ENCODE results near the gene PNMT. TPM values are rescaled to one million over a fixed set of nuclear protein-coding genes. Genes with fewer than 3 reads are reported as not detected.

Gene PNMT
- total and polyA plus RNA-seq, 2 of the 8 experiments (the other 6 are each of a cell fraction or from before 2014, with no cell fraction given) = 5.6 to 10.9 TPM

DNA sequence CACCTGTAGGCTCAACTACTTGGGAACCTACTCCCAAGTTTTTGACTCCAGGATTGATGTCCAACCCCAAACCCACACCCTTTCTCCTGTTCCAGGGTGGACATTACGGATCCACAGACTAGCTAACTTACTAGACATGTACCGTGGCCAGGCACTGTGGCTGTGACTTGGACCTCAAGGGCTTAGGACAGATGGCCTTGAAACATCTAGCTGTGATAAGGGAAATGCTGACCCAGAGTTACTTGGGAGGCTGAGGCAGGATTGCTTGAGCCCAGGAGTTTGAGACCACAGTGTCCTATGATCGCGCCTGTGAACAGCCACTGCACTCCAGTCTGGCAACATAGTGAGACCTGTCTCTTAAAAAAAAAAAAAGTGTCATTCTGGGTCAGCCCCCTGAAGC, 27.2 kb upstream of the PNMT start:
- H3K9ac ChIP-seq (replicated peaks in 1 of 4; ENCODE audit: extremely low read depth in 1 of 4, low read depth in 3 of 4, low read length in 3 of 4) = no peak overlapping the region; a peak in 1 of 7 replicates
- TF ChIP-seq NANOG (IDR thresholded peaks at IDR 0.05; ENCODE audit: insufficient read depth, low read depth, low read length, poor library complexity, severe bottlenecking) = no peak
- TF ChIP-seq TAF1 (IDR thresholded peaks at IDR 0.05; ENCODE audit: low read depth, low read length) = no peak
- TF ChIP-seq SP2 (IDR thresholded peaks at IDR 0.05; ENCODE audit: low read length) = no peak
- no peak for TF ChIP-seq BACH1 (IDR thresholded peaks at IDR 0.05; ENCODE audit: low read length)
- TF ChIP-seq BRCA1 (IDR thresholded peaks at IDR 0.05; ENCODE audit: low read depth, low read length) = no peak
- TF ChIP-seq PHF8 (conservative IDR thresholded peaks at IDR 0.05; ENCODE audit: low read depth, low read length) = no peak
- no peak for TF ChIP-seq SIRT6 (IDR thresholded peaks at IDR 0.05; ENCODE audit: low read length)
- TF ChIP-seq CEBPB (IDR thresholded peaks at IDR 0.05; ENCODE audit: low read depth, low read length) = no peak
- TF ChIP-seq CHD1 (IDR thresholded peaks at IDR 0.05; ENCODE audit: low read depth, low read length) = no peak
- no peak for TF ChIP-seq RFX5 (IDR thresholded peaks at IDR 0.05; ENCODE audit: borderline replicate concordance, low read depth, low read length)
- TF ChIP-seq SP1 (IDR thresholded peaks at IDR 0.05; ENCODE audit: low read depth, low read length) = no peak
- no peak for TF ChIP-seq SP4 (IDR thresholded peaks at IDR 0.05; ENCODE audit: low read length)
- TF ChIP-seq EGR1 (IDR thresholded peaks at IDR 0.05; ENCODE audit: borderline replicate concordance, low read depth, low read length) = no peak
- no peak for TF ChIP-seq RBBP5 (IDR thresholded peaks at IDR 0.05; ENCODE audit: borderline replicate concordance, low read depth, low read length)
- H2BK12ac ChIP-seq (ENCODE audit: low read depth, low read length) = peak overlapping the region; percentile 84; the same call in 1 of the 2 replicates
- 0 out of 7 replicates have a peak, but pooled peaks cover 0 to 3% (median 0%) of the 10 kb centered on the region in 4 experiments for H3K27me3 ChIP-seq (replicated peaks in 1 of 4; ENCODE audit: control insufficient read depth in 3 of 4, extremely low read depth in 1 of 4, insufficient read depth in 3 of 4, low read length in 3 of 4)
- DNase-seq (ENCODE audit: low read depth in 1 of 2, low spot score in 2 of 2) (no peak), FAIRE-seq (no peak)
- H3K14ac ChIP-seq (ENCODE audit: insufficient read length) = no peak overlapping the region
- H3K18ac ChIP-seq (ENCODE audit: extremely low read depth, low read length) = no peak overlapping the region
- CTCF ChIA-PET (ENCODE audit: partially characterized antibody) = interaction anchor here (0.6 to 49.2 kb wide), 6 partner anchors 11 to 135 kb away, joined by 3 to 1885 read pairs (median 72); partner anchors contain the start of genes ERBB2, PGAP3, PNMT and PPP1R1B
- no peak overlapping the region for H4K91ac ChIP-seq (replicated peaks; ENCODE audit: insufficient read length, low read length)
- no peak overlapping the region for H3K4me3 ChIP-seq (ENCODE audit: extremely low read depth in 1 of 4, insufficient read depth in 2 of 4, low read depth in 3 of 4, low read length in 4 of 4)
- H3K27ac ChIP-seq (ENCODE audit: low read depth, low read length) = no peak overlapping the region
- H2BK15ac ChIP-seq (ENCODE audit: low read length) = peak overlapping the region; percentile 34; the same call in 1 of the 2 replicates
- POLR2A ChIA-PET (ENCODE audit: partially characterized antibody) = interaction anchor here (0.7 to 7.7 kb wide), 6 partner anchors 9 to 56 kb away, joined by 3 to 39 read pairs (median 3); no protein-coding TSS in a partner anchor
- no peak overlapping the region for H3K4me2 ChIP-seq (ENCODE audit: insufficient read depth in 1 of 2, low read depth in 2 of 2, low read length in 2 of 2)
- H3K4me1 ChIP-seq (replicated peaks in 1 of 4; ENCODE audit: control insufficient read depth in 3 of 4, insufficient read depth in 4 of 4, low read length in 3 of 4) = peaks cover 14 to 28% (median 20%) of the 10 kb centered on the region in 4 experiments
- 0 out of 2 replicates have a peak overlapping the region, but pooled peaks have one; percentile 15 for H2AK5ac ChIP-seq (ENCODE audit: low read depth, low read length)
- WGBS, 2 experiments (ENCODE audit: extremely low coverage in 1 of 2, insufficient coverage in 1 of 2, insufficient read length in 1 of 2, insufficient replicate concordance in 2 of 2, low coverage in 1 of 2, low lambda C conversion rate in 2 of 2, missing lambda C conversion rate in 1 of 2) = 98% methylated on average over 4 of the region's 4 CpGs; no CpG with 5 or more reads in 1 of the 2 experiments
- no peak overlapping the region for H2BK5ac ChIP-seq (ENCODE audit: low read depth, low read length)
- no peak overlapping the region for H4K5ac ChIP-seq (ENCODE audit: insufficient read length, low read depth, low read length)
- H3K36me3 ChIP-seq (ENCODE audit: control insufficient read depth in 2 of 4, insufficient read depth in 4 of 4, low read length in 3 of 4) = no peaks in the 10 kb centered on the region
- no peak overlapping the region for H4K8ac ChIP-seq (ENCODE audit: extremely low read depth, insufficient read depth, low read length)
- H3K79me2 ChIP-seq (ENCODE audit: control insufficient read depth in 1 of 2, insufficient read depth in 2 of 2, low read length in 2 of 2) = peaks cover 8 to 68% of the 10 kb centered on the region in 2 experiments
- H4K20me1 ChIP-seq (replicated peaks in 1 of 2; ENCODE audit: control insufficient read depth in 1 of 2, insufficient read depth in 2 of 2, low read length in 2 of 2) = peaks cover 3 to 29% of the 10 kb centered on the region in 2 experiments
- peaks cover 8% of the 10 kb centered on the region; the same call in 1 of the 2 replicates for H3K23me2 ChIP-seq (ENCODE audit: low read depth, low read length)
- no peaks in the 10 kb centered on the region for H3K9me3 ChIP-seq (ENCODE audit: insufficient read depth in 2 of 2, low read depth in 1 of 2, low read length in 1 of 2)
- no peak overlapping the region for H3K4ac ChIP-seq (replicated peaks; ENCODE audit: insufficient read length, low read depth, low read length)
- no peak overlapping the region for H3K56ac ChIP-seq (replicated peaks; ENCODE audit: insufficient read length, low read depth, low read length)
- H2BK20ac ChIP-seq (ENCODE audit: low read length) = no peak overlapping the region
- H2AFZ ChIP-seq (ENCODE audit: low read length) = no peak overlapping the region
- peaks cover 40% of the 10 kb centered on the region for H3K79me1 ChIP-seq (ENCODE audit: low read depth, low read length)
- H2BK120ac ChIP-seq (replicated peaks; ENCODE audit: low read depth, low read length) = no peak overlapping the region
- no peak overlapping the region for H3K23ac ChIP-seq (ENCODE audit: insufficient read length)
